Activated B cell treated with CpG ODN at 0.5 μM for 24 hours (primary cell): Measurements from ENCODE around the gene ATP23. TPM values are rescaled to one million over a fixed set of nuclear protein-coding genes. Genes with fewer than 3 reads are reported as not detected.

Experiments
- ATAC-seq: fragments of 200-7000 bp; cut with Tn5 transposase; one replicate; pipeline ENCODE4 v1.10.0; 2021; ENCODE audit warnings: low read depth, mild to moderate bottlenecking, moderate library complexity
- CTCF ChIA-PET: fragments of 350-600 bp; sonication (Branson Sonifier 250); formaldehyde crosslinking; loops from one replicate; lab custom pipeline; 2021; ENCODE audit warnings: antibody characterized with exemption; lab: Charles Lee
- POLR2A ChIA-PET: fragments of 350-600 bp; sonication (Branson Sonifier 250); formaldehyde crosslinking; loops from one replicate; lab custom pipeline; 2021; ENCODE audit warnings: antibody characterized with exemption; lab: Charles Lee
- DNase-seq: peaks from one replicate; pipeline ENCODE4 v3.0.0; 2022
- H3K27ac Mint-ChIP-seq: one replicate; pipeline ENCODE4 v1.8.0; 2020; ENCODE audit warnings: mixed read lengths
- H3K27me3 Mint-ChIP-seq: one replicate; pipeline ENCODE4 v1.8.0; 2021; ENCODE audit warnings: mixed read lengths
- H3K36me3 Mint-ChIP-seq: one replicate; pipeline ENCODE4 v1.8.0; 2021; ENCODE audit warnings: low read depth, mixed read lengths
- H3K4me1 Mint-ChIP-seq: one replicate; pipeline ENCODE4 v1.8.0; 2021; ENCODE audit warnings: mixed read lengths
- H3K4me3 Mint-ChIP-seq: one replicate; pipeline ENCODE4 v1.8.0; 2020; ENCODE audit warnings: mild to moderate bottlenecking, mixed read lengths
- H3K9me3 Mint-ChIP-seq: one replicate; pipeline ENCODE4 v1.8.0; 2020; ENCODE audit warnings: mixed read lengths
- intact Hi-C: fragments of 100-400 bp; cut with micrococcal nuclease; formaldehyde crosslinking; loops from one replicate; pipeline ENCODE4 v1.15.1; 2024
- total RNA-seq: library from RNA; stranded (reverse); gene quantifications from 2 replicates; pipeline ENCODE4 v1.2.3, GENCODE V29; 2022
- TF ChIP-seq, protein P1 (sequence below): fragments of 200-600 bp; IDR thresholded peaks from one replicate; pipeline ENCODE4 v1.8.0; 2022; ENCODE audit warnings: antibody characterized with exemption, mild to moderate bottlenecking

ATP23 gene
- total RNA-seq, 1 donor from 2014 or later: 3.0 TPM

DNA sequence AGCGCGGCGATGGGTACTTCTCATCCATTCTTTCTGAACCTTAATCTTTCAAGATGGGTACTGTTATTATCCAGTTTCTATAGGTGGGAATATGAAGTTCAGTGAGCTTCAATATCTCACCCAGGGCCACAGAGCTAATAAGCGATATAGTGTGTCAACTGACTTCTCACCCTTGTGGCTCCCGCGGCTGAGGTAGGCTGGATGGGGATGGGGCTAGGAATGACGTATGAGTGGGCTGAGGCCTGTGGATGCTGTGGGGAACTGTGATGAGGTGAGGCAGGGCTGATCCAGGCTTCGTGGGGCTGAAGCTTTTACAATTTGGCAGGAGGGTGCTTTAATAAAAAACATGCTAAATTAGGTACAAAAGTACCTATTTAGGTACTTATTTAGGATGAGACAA, 32.9 kb upstream of the ATP23 start:
- DNase-seq (no peak), ATAC-seq (no peak)
- POLR2A ChIA-PET: no interaction called here
- intact Hi-C loops: no loop called here
- Mint-ChIP-seq H3K9me3 (no peaks in the 10 kb centered on the region), H3K27me3 (peaks cover 14% of the 10 kb centered on the region), H3K4me3 (no peak overlapping the region), H3K4me1 (peaks cover 5% of the 10 kb centered on the region), H3K27ac (no peak overlapping the region), H3K36me3 (no peaks in the 10 kb centered on the region)
- CTCF ChIA-PET: interaction anchor here (0.9 kb wide), 1 partner anchor 76 kb away, joined by 3 read pairs; no protein-coding TSS in a partner anchor
- TF ChIP-seq, protein P1, sequence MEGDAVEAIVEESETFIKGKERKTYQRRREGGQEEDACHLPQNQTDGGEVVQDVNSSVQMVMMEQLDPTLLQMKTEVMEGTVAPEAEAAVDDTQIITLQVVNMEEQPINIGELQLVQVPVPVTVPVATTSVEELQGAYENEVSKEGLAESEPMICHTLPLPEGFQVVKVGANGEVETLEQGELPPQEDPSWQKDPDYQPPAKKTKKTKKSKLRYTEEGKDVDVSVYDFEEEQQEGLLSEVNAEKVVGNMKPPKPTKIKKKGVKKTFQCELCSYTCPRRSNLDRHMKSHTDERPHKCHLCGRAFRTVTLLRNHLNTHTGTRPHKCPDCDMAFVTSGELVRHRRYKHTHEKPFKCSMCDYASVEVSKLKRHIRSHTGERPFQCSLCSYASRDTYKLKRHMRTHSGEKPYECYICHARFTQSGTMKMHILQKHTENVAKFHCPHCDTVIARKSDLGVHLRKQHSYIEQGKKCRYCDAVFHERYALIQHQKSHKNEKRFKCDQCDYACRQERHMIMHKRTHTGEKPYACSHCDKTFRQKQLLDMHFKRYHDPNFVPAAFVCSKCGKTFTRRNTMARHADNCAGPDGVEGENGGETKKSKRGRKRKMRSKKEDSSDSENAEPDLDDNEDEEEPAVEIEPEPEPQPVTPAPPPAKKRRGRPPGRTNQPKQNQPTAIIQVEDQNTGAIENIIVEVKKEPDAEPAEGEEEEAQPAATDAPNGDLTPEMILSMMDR: no peak

DNA sequence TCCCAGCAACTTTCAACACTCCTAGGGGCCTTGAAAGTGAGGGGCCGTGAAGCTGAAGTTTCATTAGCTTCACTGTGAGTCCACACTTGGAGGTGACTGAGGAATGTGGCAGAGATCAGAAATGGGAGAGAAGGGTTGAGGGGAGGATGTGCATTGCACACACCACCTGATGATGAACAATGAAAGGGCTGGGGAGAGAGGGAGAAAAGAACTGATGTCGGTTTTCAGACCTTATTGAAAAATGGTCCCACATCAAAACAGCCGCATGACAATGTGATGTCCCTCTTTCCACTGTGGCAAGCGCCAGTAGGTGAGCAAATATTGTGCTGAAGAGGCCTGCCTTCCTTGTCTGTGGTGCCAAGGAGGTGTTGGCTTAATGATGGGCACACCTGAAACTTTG, 32.3 kb upstream of the ATP23 start:
- no peak for DNase-seq
- POLR2A ChIA-PET: no interaction called here
- no peak overlapping the region for H3K4me3 Mint-ChIP-seq
- H3K4me1 Mint-ChIP-seq: peaks cover 5% of the 10 kb centered on the region
- no peaks in the 10 kb centered on the region for H3K36me3 Mint-ChIP-seq
- no peaks in the 10 kb centered on the region for H3K9me3 Mint-ChIP-seq
- no peak for ATAC-seq
- intact Hi-C loops: no loop called here
- TF ChIP-seq, protein P1: no peak
- CTCF ChIA-PET: interaction anchor here (0.9 kb wide), 1 partner anchor 77 kb away, joined by 3 read pairs; no protein-coding TSS in a partner anchor
- peaks cover 14% of the 10 kb centered on the region for H3K27me3 Mint-ChIP-seq
- H3K27ac Mint-ChIP-seq: no peak overlapping the region

DNA sequence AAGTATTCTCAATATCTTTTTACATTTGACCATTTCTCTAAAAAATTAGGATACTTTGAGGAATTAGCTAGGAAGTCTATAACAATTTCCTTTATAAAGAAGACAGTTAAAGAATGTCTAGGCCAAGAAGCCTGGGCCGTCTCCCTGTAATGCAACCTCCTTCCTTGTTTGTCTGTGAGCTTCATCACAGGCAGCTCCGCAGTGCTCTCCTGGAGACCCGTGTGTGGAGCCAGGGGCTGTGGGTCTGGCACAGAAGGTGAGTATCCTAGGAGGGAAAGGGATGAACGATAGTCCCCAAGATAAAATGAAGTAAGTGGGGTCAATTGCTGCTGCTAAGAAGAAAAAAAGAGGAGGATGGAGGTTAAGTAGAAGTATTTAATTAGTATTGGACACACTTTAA, 31.8 kb upstream of the ATP23 start:
- H3K27ac Mint-ChIP-seq: no peak overlapping the region
- ChIA-PET CTCF (interaction anchor here (2.1 kb wide), 1 partner anchor 106 kb away, joined by 4 read pairs; no protein-coding TSS in a partner anchor), POLR2A (no interaction called here)
- no peak overlapping the region for H3K4me3 Mint-ChIP-seq
- TF ChIP-seq, protein P1: no peak
- ATAC-seq: no peak
- no peak for DNase-seq
- H3K36me3 Mint-ChIP-seq: no peaks in the 10 kb centered on the region
- intact Hi-C loops: no loop called here
- no peaks in the 10 kb centered on the region for H3K9me3 Mint-ChIP-seq
- peaks cover 5% of the 10 kb centered on the region for H3K4me1 Mint-ChIP-seq
- H3K27me3 Mint-ChIP-seq: peaks cover 19% of the 10 kb centered on the region

DNA sequence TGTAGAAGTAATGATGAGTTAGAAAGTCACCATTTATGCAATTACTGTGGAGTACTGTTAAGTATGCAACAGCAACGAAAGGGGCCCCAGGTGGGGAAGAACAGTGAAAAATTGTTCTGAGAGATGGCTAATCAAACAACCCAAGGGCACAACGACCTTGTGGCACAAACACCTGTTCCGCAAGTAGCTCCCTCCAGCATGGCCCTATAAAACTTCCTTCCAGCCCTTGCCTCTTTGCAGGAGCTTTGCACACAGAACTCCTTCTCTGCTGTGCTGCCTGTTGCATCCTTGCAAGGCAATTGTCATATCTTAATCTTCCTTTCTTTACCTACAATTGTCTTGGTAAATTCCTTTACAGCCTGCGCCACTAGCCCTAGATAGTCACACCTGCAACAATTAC, 23.2 kb upstream of the ATP23 start:
- Mint-ChIP-seq H3K9me3 (no peaks in the 10 kb centered on the region), H3K27ac (no peak overlapping the region), H3K27me3 (peaks cover 10% of the 10 kb centered on the region), H3K4me3 (no peak overlapping the region), H3K36me3 (no peaks in the 10 kb centered on the region), H3K4me1 (no peaks in the 10 kb centered on the region)
- TF ChIP-seq, protein P1: no peak
- ChIA-PET CTCF (no interaction called here), POLR2A (no interaction called here)
- intact Hi-C loops: no loop called here
- ATAC-seq (no peak), DNase-seq (no peak)

GRCh38 chr12:57927086-57927485, 14.3 kb upstream of the ATP23 start:
- ChIA-PET POLR2A (no interaction called here), CTCF (no interaction called here)
- H3K27ac Mint-ChIP-seq: no peak overlapping the region
- TF ChIP-seq, protein P1: no peak
- no peaks in the 10 kb centered on the region for H3K9me3 Mint-ChIP-seq
- H3K4me3 Mint-ChIP-seq: no peak overlapping the region
- H3K4me1 Mint-ChIP-seq: no peaks in the 10 kb centered on the region
- H3K36me3 Mint-ChIP-seq: no peaks in the 10 kb centered on the region
- H3K27me3 Mint-ChIP-seq: no peaks in the 10 kb centered on the region
- intact Hi-C loops: no loop called here
- ATAC-seq (no peak), DNase-seq (no peak)
